SK-N-SH treated with all-trans-retinoic acid at 6 μM for 48 hours (cell line): Measurements from ENCODE around the gene CPSF2.

Source experiments
- ATAC-seq: fragments of 200-7000 bp; cut with Tn5 transposase; 3 replicates; pipeline ENCODE4 v1.9.1; 2020; ENCODE audit warnings: mild to moderate bottlenecking, moderate library complexity
- ARNTL ChIP-seq: fragments of 450-650 bp; formaldehyde crosslinking; IDR thresholded peaks from 2 replicates; pipeline ENCODE4 v1.5.0; 2020; ENCODE audit warnings: low read depth, mild to moderate bottlenecking, moderate library complexity, borderline replicate concordance
- BACH2 ChIP-seq: fragments of 250-450 bp; sonication (Bioruptor Pico); IDR thresholded peaks from 2 replicates; pipeline ENCODE4 v1.9.0; 2021; ENCODE audit warnings: mild to moderate bottlenecking, borderline replicate concordance
- CSDC2 ChIP-seq: fragments of 250-450 bp; sonication (Bioruptor Pico); IDR thresholded peaks from 2 replicates; pipeline ENCODE4 v1.5.0; 2020; ENCODE audit warnings: mild to moderate bottlenecking, moderate library complexity
- ESRRG ChIP-seq: fragments of 250-450 bp; sonication (Bioruptor Pico); IDR thresholded peaks from 2 replicates; pipeline ENCODE4 v1.6.1; 2021; ENCODE audit warnings: mild to moderate bottlenecking
- GLIS3 ChIP-seq: fragments of 250-450 bp; sonication (Bioruptor Pico); IDR thresholded peaks from 2 replicates; pipeline ENCODE4 v1.5.0; 2020; ENCODE audit warnings: mild to moderate bottlenecking, moderate library complexity
- ISL1 ChIP-seq: fragments of 250-450 bp; sonication (Bioruptor Pico); IDR thresholded peaks from 2 replicates; pipeline ENCODE4 v2.1.2; 2022; ENCODE audit warnings: mild to moderate bottlenecking, moderate library complexity
- OSR1 ChIP-seq: fragments of 250-450 bp; sonication (Bioruptor Pico); IDR thresholded peaks from 2 replicates; pipeline ENCODE4 v1.8.0; 2022; ENCODE audit warnings: moderate library complexity, mild to moderate bottlenecking, inconsistent platforms
- PPARA ChIP-seq: fragments of 250-450 bp; sonication (Bioruptor Pico); IDR thresholded peaks from 2 replicates; pipeline ENCODE4 v1.5.0; 2020; ENCODE audit warnings: mild to moderate bottlenecking, borderline replicate concordance
- RARB ChIP-seq: fragments of 250-450 bp; sonication (Bioruptor Pico); IDR thresholded peaks from 2 replicates; pipeline ENCODE4 v1.8.0; 2021; ENCODE audit warnings: mild to moderate bottlenecking, moderate library complexity
- TCF4 ChIP-seq: fragments of 250-450 bp; sonication (Bioruptor Pico); IDR thresholded peaks from 2 replicates; pipeline ENCODE4 v1.8.0; 2021; ENCODE audit warnings: mild to moderate bottlenecking, moderate library complexity, borderline replicate concordance
- TOX ChIP-seq: fragments of 250-450 bp; sonication (Bioruptor Pico); IDR thresholded peaks from 2 replicates; pipeline ENCODE4 v1.8.0; 2021; ENCODE audit warnings: mild to moderate bottlenecking, moderate library complexity, borderline replicate concordance
- ZFP3 ChIP-seq: fragments of 250-450 bp; sonication (Bioruptor Pico); IDR thresholded peaks from 2 replicates; pipeline ENCODE4 v1.5.0; 2020; ENCODE audit warnings: mild to moderate bottlenecking, moderate library complexity
- ZFP30 ChIP-seq: fragments of 450-650 bp; formaldehyde crosslinking; IDR thresholded peaks from 2 replicates; pipeline ENCODE4 v1.5.0; 2022; ENCODE audit warnings: mild to moderate bottlenecking, moderate library complexity
- ZNF565 ChIP-seq: fragments of 450-650 bp; formaldehyde crosslinking; conservative IDR thresholded peaks from 2 replicates; pipeline ENCODE4 v1.5.0; 2020; ENCODE audit warnings: low read depth, mild to moderate bottlenecking, moderate library complexity
- ZNF70 ChIP-seq: fragments of 450-650 bp; formaldehyde crosslinking; IDR thresholded peaks from 2 replicates; pipeline ENCODE4 v1.5.0; 2020; ENCODE audit warnings: mild to moderate bottlenecking, moderate library complexity
- ZNF8 ChIP-seq: fragments of 450-650 bp; formaldehyde crosslinking; IDR thresholded peaks from 2 replicates; pipeline ENCODE4 v1.5.0; 2020; ENCODE audit warnings: mild to moderate bottlenecking, moderate library complexity
- TF ChIP-seq, protein P1 (sequence below): fragments of 250-450 bp; sonication (Bioruptor Pico); IDR thresholded peaks from 2 replicates; pipeline ENCODE4 v1.5.1; 2020; ENCODE audit warnings: low read depth, mild to moderate bottlenecking, moderate library complexity
- TF ChIP-seq, protein P2 (sequence below): fragments of 250-450 bp; sonication (Bioruptor Pico); IDR thresholded peaks from 2 replicates; pipeline ENCODE4 v1.8.0; 2021; ENCODE audit warnings: low read depth, mild to moderate bottlenecking, moderate library complexity, borderline replicate concordance
- TF ChIP-seq, protein P3 (sequence below): fragments of 250-450 bp; sonication (Bioruptor Pico); IDR thresholded peaks from 2 replicates; pipeline ENCODE4 v1.5.0; 2020; ENCODE audit warnings: mild to moderate bottlenecking, moderate library complexity
- TF ChIP-seq, protein P4 (sequence below): fragments of 250-450 bp; sonication (Bioruptor Pico); IDR thresholded peaks from 2 replicates; pipeline ENCODE4 v1.8.0; 2020; ENCODE audit warnings: mild to moderate bottlenecking, moderate library complexity, borderline replicate concordance

Gene CPSF2

DNA sequence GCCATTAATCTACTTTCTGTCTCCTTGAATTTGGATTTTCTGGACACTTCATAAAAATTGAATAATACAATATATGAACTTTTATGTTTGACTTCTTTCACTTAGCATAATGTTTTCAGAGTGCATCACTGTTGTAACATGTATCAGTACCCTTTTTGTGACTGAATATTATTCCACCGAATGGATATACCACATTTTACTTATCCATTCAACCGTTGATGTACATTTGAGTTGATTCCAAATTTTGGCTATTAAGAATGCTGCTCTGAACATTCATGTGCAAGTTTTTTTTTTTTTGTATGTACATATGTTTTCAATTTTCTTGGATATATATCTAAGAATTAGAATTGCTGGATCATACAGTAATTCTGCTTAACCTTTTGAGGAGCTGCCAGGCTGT, 43.2 kb downstream of the CPSF2 start:
- ATAC-seq, result no peak
- TF ChIP-seq, protein P1, sequence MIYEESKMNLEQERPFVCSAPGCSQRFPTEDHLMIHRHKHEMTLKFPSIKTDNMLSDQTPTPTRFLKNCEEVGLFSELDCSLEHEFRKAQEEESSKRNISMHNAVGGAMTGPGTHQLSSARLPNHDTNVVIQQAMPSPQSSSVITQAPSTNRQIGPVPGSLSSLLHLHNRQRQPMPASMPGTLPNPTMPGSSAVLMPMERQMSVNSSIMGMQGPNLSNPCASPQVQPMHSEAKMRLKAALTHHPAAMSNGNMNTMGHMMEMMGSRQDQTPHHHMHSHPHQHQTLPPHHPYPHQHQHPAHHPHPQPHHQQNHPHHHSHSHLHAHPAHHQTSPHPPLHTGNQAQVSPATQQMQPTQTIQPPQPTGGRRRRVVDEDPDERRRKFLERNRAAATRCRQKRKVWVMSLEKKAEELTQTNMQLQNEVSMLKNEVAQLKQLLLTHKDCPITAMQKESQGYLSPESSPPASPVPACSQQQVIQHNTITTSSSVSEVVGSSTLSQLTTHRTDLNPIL (CRISPR knock-in tag), result no peak
- TF ChIP-seq ZNF8 (CRISPR knock-in tag) (peak; percentile 98), CSDC2 (no peak)
- TF ChIP-seq, all 23 proteins: peak for 1

DNA sequence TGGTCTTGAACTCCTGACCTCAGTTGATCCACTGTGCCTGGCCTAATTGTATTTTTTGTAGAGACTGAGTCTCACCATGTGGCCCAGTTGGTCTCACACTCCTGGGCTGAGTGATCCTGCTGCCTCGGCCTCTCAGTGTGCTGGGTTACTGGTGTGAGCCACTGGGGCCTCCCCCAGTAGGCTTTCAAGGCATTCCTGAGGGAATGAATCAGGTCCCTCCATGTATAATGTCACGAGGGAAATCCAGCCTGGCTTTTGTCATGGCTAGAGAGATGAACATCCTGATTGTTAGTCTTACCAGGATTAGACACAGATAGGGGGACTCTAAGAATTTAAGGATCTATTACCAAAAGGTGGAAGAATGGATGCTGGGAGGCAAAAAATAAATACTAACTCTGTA, 51.9 kb downstream of the CPSF2 start:
- ATAC-seq, result no peak
- TF ChIP-seq GLIS3 (CRISPR knock-in tag) (no peak), ARNTL (CRISPR knock-in tag) (no peak), OSR1 (CRISPR knock-in tag) (no peak), RARB (no peak), ZFP30 (CRISPR knock-in tag) (no peak), ISL1 (no peak), ZNF70 (CRISPR knock-in tag) (no peak)
- TF ChIP-seq, protein P2, sequence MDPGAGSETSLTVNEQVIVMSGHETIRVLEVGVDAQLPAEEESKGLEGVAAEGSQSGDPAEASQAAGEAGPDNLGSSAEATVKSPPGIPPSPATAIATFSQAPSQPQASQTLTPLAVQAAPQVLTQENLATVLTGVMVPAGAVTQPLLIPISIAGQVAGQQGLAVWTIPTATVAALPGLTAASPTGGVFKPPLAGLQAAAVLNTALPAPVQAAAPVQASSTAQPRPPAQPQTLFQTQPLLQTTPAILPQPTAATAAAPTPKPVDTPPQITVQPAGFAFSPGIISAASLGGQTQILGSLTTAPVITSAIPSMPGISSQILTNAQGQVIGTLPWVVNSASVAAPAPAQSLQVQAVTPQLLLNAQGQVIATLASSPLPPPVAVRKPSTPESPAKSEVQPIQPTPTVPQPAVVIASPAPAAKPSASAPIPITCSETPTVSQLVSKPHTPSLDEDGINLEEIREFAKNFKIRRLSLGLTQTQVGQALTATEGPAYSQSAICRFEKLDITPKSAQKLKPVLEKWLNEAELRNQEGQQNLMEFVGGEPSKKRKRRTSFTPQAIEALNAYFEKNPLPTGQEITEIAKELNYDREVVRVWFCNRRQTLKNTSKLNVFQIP (CRISPR knock-in tag), result no peak

DNA sequence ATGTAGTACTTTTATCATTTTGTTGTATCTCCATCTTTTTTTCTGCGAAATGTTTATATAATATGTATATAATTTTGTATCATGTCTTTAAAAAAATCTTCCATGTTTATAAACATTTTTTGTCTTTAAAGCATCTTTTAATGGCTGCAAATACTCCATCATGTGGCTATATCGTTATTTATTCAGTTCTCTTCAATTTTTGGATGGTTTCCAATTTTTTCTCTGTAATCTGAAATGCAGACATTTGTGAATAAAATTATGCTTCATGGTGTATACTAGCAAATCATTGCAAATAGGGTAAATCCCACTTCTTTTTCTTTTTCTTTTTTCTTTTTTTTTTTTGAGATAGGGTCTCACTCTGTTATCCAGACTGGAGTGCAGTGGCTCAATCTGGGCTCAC, 54.0 kb downstream of the CPSF2 start:
- ATAC-seq, result no peak
- TF ChIP-seq TOX (CRISPR knock-in tag) (no peak), PPARA (CRISPR knock-in tag) (no peak), ZFP30 (CRISPR knock-in tag) (no peak), ZFP3 (CRISPR knock-in tag) (no peak), BACH2 (CRISPR knock-in tag) (no peak), ARNTL (CRISPR knock-in tag) (no peak), ZNF565 (CRISPR knock-in tag) (no peak), RARB (no peak), ZNF8 (CRISPR knock-in tag) (no peak), TCF4 (CRISPR knock-in tag) (no peak), OSR1 (CRISPR knock-in tag) (no peak), ESRRG (CRISPR knock-in tag) (no peak), CSDC2 (no peak)
- TF ChIP-seq, protein P3, sequence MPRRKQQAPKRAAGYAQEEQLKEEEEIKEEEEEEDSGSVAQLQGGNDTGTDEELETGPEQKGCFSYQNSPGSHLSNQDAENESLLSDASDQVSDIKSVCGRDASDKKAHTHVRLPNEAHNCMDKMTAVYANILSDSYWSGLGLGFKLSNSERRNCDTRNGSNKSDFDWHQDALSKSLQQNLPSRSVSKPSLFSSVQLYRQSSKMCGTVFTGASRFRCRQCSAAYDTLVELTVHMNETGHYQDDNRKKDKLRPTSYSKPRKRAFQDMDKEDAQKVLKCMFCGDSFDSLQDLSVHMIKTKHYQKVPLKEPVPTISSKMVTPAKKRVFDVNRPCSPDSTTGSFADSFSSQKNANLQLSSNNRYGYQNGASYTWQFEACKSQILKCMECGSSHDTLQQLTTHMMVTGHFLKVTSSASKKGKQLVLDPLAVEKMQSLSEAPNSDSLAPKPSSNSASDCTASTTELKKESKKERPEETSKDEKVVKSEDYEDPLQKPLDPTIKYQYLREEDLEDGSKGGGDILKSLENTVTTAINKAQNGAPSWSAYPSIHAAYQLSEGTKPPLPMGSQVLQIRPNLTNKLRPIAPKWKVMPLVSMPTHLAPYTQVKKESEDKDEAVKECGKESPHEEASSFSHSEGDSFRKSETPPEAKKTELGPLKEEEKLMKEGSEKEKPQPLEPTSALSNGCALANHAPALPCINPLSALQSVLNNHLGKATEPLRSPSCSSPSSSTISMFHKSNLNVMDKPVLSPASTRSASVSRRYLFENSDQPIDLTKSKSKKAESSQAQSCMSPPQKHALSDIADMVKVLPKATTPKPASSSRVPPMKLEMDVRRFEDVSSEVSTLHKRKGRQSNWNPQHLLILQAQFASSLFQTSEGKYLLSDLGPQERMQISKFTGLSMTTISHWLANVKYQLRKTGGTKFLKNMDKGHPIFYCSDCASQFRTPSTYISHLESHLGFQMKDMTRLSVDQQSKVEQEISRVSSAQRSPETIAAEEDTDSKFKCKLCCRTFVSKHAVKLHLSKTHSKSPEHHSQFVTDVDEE (CRISPR knock-in tag), result no peak
- TF ChIP-seq, protein P4, sequence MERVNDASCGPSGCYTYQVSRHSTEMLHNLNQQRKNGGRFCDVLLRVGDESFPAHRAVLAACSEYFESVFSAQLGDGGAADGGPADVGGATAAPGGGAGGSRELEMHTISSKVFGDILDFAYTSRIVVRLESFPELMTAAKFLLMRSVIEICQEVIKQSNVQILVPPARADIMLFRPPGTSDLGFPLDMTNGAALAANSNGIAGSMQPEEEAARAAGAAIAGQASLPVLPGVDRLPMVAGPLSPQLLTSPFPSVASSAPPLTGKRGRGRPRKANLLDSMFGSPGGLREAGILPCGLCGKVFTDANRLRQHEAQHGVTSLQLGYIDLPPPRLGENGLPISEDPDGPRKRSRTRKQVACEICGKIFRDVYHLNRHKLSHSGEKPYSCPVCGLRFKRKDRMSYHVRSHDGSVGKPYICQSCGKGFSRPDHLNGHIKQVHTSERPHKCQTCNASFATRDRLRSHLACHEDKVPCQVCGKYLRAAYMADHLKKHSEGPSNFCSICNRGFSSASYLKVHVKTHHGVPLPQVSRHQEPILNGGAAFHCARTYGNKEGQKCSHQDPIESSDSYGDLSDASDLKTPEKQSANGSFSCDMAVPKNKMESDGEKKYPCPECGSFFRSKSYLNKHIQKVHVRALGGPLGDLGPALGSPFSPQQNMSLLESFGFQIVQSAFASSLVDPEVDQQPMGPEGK (CRISPR knock-in tag), result no peak
- TF ChIP-seq, protein P2 (CRISPR knock-in tag), result no peak
- TF ChIP-seq, protein P1 (CRISPR knock-in tag), result no peak
